ENCODE measurements around the gene PCOLCE2. TPM values are rescaled to one million over a fixed set of nuclear protein-coding genes. Genes with fewer than 3 reads are reported as not detected.

The PCOLCE2 gene
- total RNA-seq, 1 experiment from 2014 or later = 26.5 TPM

GRCh38 chr3:142863930-142864920, 24.7 kb downstream of the PCOLCE2 start:
- DNase-seq (ENCODE audit: low read depth) = peak; percentile 29

DNA sequence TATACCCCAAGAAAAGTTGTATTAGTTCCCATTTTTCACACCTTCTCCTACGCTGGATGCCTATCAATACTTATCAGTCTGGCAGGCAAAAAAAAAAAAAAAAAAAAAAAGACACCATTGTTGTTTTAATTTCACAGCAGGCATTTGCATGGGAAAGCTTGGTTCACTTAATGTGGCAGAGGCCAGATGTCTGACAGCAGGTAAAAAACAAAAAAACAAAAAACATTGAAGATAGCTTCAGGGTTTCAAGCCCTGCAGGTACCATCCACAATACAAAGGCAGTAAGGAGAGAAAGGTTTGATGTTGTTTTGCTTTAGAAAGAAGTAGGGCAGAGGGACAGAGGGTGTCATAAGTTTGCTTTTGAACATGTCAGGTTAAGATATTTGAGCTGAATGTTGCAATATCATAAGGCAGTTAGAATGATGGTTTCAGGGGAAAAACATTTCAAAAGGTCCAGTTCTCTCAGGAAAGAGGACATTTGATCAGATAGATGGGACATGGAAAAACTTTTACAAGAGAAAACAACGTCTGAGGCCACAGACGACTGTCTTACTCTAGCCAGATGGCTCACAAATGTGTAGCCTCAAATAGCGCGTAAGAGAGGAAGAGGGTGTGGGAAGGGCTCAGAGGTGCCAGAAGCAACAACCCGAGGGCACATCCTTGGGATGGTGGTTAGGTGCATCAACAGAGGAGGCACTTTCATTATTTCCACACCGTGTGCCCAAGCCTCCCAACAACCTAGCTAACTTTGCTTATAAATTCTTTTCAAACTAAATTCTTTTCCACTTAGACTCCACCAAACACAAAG, 25.7 kb downstream of the PCOLCE2 start:
- peak; percentile 96 for DNase-seq (ENCODE audit: low read depth)

DNA sequence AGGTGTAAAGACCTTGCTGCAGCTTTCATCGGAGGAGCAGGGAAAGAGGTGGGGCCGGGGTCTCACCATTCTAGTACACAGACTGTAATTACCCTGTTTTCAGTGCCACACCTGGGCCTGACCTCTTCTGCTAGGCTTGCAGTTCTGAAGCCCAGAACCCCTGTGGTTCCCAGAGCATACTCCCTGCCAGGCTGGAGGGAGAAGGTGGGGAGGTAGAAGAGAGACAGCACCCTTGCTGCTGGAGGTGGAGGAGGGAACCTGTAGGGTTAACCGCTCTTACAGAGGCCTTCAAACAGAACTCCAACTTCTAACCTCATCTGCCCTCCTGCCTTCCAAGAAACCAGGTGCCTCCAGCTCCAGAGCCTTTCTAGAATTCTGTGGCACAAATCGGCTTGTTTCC, 27.0 kb downstream of the PCOLCE2 start:
- no peak for DNase-seq (ENCODE audit: low read depth)

- DNase-seq (ENCODE audit: low read depth) = no peak
These were observed 30.8 kb downstream of the PCOLCE2 start for GRCh38 chr3:142858043-142858442.

GRCh38 chr3:142857056-142857455, 31.8 kb downstream of the PCOLCE2 start:
- peak; percentile 50 for DNase-seq (ENCODE audit: low read depth)

DNA sequence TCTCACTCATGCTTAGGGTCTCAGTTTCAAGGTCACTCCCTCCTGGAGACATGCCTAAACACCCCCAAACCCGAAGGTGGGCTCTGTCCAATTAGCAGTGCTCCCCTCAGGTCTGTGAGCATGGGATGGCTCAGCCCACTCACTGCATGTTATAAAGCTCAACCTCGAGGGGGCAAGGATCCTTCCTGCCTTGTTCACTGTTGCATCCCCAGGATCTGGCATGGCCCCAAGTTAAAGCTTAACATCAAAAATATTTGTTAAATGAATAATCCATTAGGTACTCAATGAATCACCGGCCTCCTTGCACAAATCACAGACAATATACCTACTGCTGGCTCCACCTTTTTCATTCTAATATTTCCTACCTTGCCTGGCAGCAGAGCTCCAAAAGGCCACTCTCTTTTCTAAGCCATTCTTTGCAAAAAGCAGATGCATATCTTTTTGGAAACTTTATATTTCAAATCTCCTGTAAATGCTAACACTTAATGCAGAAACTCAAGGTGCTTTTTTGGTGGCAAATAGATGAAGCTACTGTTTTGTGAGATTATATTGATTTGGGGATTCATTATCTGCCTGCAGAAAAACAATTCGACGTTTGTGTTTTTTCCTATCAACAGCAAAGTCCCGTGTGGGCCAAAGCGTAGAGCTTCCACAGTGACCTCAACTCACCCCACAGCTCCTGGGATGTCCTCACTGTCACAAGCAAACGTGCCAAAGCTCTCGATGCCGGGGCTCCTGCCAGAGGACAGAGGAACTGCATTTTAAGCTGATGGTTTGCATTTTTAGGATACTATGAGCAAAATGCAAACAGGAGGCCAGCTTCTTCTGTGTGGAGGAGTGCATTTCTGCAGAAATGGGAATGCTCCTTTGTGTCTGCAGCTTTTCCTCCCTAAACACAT, 35.4 kb downstream of the PCOLCE2 start:
- peak; percentile 95 for DNase-seq (ENCODE audit: low read depth)

DNA sequence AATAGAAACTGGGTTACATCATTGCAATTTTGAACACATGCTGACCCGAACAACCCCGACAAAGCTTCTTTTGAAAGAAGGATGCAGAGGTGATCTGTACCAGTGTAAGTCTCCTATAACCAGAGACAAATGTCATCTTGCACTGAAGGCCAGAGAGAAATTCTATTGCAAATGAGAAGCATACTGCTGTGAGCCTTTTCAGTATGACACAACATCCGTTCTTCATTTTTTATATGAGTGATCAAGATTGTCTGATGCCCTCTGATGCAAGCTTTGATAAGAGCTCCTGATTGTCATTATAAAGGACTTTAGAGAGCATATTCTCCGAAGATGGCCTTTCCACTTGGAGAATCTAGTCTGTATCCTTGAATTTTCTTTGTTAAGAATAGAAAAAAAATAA, 36.9 kb downstream of the PCOLCE2 start:
- DNase-seq (ENCODE audit: low read depth) = peak; percentile 46

DNA sequence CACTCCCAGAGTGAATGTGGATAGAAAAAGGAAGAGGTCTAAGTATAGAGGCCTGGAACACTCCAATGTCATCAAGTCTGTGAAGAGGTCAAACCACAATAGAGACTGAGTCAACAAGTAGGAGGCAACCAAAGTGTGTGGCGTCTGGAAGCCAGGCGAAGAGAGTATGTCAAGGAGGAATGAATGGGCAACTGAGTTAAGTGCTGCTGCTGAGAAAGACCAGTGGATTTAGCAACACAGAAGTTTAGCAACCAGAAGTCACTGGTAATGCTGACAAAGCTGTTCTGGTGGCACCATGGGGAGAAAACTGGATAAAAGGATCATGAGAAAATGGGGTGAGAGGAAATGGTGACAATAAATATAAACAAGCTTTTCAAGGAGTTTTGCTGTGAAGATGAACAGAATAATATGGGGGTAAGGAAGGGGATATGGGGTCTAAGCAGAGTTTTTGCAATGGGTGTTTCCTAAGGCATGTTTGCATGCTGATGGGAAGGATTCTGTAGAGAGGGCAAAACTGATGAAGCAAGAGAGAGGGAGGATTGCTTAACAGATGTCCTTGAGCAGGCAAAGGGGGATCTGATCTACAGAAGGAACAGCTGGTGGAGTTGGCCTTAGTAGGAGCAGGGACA, 38.4 kb downstream of the PCOLCE2 start:
- peak; percentile 99 for DNase-seq (ENCODE audit: low read depth)

- DNase-seq (ENCODE audit: low read depth) = no peak
These were observed 39.7 kb downstream of the PCOLCE2 start for GRCh38 chr3:142849148-142849547.

GRCh38 chr3:142846779-142847577, 41.9 kb downstream of the PCOLCE2 start:
- DNase-seq (ENCODE audit: low read depth) = no peak

- DNase-seq (ENCODE audit: low read depth) = peak; percentile 80
These were observed 44.4 kb downstream of the PCOLCE2 start for GRCh38 chr3:142844339-142844977.

GRCh38 chr3:142839831-142840230, 49.1 kb downstream of the PCOLCE2 start:
- no peak for DNase-seq (ENCODE audit: low read depth)

GRCh38 chr3:142837526-142837925, 51.4 kb downstream of the PCOLCE2 start:
- no peak for DNase-seq (ENCODE audit: low read depth)

- DNase-seq (ENCODE audit: low read depth) = peak; percentile 81
These were observed 60.1 kb downstream of the PCOLCE2 start for GRCh38 chr3:142828703-142829305.

DNA sequence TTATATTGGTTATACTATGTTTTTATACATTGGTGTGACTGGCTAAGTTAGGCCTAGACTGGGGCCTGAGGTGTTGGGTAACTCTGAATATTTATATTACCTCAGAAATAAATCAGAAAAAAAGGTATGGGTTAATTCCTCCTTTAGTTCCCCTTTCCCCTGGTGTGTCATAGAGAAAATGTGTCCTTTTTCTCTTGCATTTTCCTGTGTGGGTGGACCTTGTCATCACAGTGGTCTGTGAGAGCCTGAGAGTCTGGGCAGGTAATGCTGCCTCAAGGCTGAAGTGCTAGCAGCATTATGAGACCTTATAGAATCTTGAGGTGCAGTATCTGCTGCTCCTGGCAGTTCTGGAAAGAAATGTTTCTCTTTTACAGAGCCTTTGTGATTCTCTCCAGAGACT, 69.7 kb downstream of the PCOLCE2 start:
- DNase-seq (ENCODE audit: low read depth) = no peak

GRCh38 chr3:142818651-142819050, 70.2 kb downstream of the PCOLCE2 start:
- no peak for DNase-seq (ENCODE audit: low read depth)

GRCh38 chr3:142817897-142818296, 71.0 kb downstream of the PCOLCE2 start:
- DNase-seq (ENCODE audit: low read depth) = no peak

DNA sequence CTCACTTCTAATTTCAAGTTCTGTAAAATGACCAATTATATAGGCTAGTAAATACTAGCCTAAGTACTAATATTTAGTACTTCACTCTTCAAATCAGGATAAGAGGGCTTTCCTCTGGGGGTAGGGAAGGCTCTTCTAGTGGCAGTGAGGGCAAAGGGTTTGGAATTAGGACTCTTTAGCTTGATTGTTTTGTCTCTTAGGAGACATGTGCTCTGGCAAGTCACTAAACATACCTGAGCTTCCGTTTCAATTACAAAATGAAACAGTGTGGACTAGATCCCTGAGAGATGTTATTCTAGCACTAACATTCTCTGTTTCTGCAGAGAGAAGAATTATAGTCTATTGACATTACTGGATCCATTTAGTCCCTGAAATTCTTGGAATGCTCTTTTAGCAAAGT, 71.5 kb downstream of the PCOLCE2 start:
- no peak for DNase-seq (ENCODE audit: low read depth)

DNA sequence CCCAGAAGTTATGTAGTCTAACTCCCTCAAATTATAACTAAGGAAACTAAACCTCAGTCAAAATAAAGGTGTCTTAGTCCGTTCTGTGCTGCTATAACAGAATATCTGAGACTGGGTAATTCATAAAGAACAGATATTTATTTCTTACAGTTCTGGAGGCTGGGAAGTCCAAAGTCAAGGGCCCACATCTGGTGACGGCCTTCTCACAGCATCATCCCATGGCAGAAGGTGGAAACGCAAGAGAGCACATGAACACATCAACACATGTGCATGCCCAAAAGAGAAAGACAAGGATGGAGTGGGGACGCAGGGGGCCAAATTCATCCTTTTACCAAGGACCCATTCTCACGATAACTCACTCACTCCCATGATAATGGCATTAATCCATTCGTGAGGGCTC, 73.1 kb downstream of the PCOLCE2 start:
- DNase-seq (ENCODE audit: low read depth) = no peak
